Ovary (tissue), 3 donors: ENCODE measurements around the gene GSG1L.

Source experiments
- POLR2A ChIP-seq: fragments of 450-650 bp; IDR thresholded peaks from one replicate; pipeline ENCODE4 v1.6.1; 2017; ENCODE audit warnings: antibody characterized with exemption, mild to moderate bottlenecking, moderate library complexity
- TF ChIP-seq, protein P1 (sequence below), 3 donors: fragments of 450-650 bp in 2 of 3; fragments of 200-600 bp in 1 of 3; IDR thresholded peaks; one replicate each; pipeline versions ENCODE4 v1.5.1 to v1.8.0; 2016 to 2022; ENCODE audit warnings: antibody characterized with exemption in 3 of 3, mild to moderate bottlenecking in 1 of 3
- donor health status: DM: no; HTN: no; CAD: no.

DNA sequence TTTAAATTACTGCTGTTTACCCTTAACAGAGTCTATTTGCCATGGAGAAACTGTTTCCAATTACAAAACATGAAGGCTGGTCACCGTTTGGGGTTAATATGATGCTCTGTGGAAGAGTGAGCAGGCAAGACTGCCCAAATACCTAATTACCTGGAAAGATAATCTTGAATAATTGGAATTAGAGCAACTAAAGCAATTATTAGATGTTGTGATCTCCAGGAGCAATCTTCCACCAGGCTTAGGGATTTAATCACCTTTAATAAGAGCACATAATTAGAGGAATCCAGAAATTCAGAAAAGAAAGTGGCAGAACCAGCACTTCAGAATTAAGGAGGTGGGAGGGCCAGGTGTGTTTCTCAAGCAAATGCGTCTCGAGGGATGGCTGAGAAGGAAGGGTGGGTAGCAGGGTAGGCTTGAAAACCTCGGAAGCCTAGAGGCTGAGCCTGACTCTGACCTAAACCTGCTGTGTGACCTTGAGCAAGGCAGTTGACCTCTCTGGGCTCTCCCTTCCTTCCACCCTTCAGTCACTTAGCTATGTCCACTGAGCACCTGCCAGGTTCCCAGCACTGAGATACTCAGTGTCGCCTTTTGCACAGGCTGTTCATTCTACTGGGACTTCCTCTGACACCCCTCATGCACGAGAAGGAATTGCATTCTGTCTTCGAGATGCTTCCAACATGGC, 113.2 kb downstream of the GSG1L start:
- no peak for TF ChIP-seq POLR2A
- TF ChIP-seq, protein P1, sequence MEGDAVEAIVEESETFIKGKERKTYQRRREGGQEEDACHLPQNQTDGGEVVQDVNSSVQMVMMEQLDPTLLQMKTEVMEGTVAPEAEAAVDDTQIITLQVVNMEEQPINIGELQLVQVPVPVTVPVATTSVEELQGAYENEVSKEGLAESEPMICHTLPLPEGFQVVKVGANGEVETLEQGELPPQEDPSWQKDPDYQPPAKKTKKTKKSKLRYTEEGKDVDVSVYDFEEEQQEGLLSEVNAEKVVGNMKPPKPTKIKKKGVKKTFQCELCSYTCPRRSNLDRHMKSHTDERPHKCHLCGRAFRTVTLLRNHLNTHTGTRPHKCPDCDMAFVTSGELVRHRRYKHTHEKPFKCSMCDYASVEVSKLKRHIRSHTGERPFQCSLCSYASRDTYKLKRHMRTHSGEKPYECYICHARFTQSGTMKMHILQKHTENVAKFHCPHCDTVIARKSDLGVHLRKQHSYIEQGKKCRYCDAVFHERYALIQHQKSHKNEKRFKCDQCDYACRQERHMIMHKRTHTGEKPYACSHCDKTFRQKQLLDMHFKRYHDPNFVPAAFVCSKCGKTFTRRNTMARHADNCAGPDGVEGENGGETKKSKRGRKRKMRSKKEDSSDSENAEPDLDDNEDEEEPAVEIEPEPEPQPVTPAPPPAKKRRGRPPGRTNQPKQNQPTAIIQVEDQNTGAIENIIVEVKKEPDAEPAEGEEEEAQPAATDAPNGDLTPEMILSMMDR (IDR thresholded peaks at IDR 0.05): no peak
